C4-2B (cell line): ENCODE measurements around the gene CDIPT.

ENCODE experiments used
- ZFX ChIP-seq: fragments of 450-650 bp; IDR thresholded peaks from 2 replicates; pipeline ENCODE4 v1.6.1; 2017
- TF ChIP-seq, protein P1 (sequence below): fragments of 450-650 bp; conservative IDR thresholded peaks from 2 replicates; pipeline ENCODE4 v1.5.1; 2017; ENCODE audit warnings: mild to moderate bottlenecking

DNA sequence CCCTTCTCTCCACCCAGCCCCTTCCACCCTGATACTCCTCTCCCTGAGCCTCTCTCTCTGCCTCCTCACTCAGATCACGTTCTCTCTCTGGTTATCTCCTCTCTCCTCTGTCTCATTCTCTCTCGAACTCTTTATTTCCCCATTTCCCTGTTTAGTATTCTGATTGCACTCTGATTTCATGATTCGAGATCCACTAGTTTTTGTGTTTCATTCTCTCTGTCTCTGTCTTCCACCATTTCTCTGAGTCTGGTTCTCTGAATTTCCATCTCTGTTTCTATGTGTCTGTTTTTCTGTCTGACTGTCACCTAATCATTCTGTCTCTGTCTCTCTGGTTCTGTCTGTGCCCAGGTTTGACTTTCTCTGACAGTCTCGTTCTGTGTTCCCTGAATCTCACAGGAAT is 34.3 kb upstream of the CDIPT start:
- TF ChIP-seq, protein P1, sequence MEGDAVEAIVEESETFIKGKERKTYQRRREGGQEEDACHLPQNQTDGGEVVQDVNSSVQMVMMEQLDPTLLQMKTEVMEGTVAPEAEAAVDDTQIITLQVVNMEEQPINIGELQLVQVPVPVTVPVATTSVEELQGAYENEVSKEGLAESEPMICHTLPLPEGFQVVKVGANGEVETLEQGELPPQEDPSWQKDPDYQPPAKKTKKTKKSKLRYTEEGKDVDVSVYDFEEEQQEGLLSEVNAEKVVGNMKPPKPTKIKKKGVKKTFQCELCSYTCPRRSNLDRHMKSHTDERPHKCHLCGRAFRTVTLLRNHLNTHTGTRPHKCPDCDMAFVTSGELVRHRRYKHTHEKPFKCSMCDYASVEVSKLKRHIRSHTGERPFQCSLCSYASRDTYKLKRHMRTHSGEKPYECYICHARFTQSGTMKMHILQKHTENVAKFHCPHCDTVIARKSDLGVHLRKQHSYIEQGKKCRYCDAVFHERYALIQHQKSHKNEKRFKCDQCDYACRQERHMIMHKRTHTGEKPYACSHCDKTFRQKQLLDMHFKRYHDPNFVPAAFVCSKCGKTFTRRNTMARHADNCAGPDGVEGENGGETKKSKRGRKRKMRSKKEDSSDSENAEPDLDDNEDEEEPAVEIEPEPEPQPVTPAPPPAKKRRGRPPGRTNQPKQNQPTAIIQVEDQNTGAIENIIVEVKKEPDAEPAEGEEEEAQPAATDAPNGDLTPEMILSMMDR, result no peak
- no peak for TF ChIP-seq ZFX
